GM19351 (cell line): ENCODE measurements around the gene S1PR3.

Experiments used
- ATAC-seq: cut with Tn5 transposase; IDR thresholded peaks from one replicate; pipeline ENCODE4 v1.9.1; 2021; ENCODE audit warnings: mild to moderate bottlenecking, moderate library complexity; ENCODE audit not compliant: unreplicated experiment

Gene S1PR3

DNA sequence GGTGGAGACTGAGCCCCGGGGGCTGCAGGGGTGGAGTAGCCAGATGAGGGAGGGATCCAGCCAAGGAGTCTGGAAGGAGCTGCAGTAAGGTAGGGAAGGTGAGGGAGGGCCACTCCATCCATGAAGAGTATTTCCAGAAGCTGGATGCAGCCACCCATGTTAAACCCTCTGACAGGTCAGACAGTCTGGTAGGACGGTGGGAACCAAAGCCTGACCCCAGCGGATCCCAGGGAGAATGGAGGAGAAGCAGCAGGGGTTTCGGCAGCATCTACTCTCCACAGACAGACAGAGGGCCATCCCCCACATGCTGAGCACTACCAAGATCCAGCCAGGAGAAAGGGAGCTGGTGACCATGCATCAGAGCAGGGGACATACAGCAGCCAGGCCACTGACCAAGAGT is 22.5 kb upstream of the S1PR3 start:
- no peak for ATAC-seq

DNA sequence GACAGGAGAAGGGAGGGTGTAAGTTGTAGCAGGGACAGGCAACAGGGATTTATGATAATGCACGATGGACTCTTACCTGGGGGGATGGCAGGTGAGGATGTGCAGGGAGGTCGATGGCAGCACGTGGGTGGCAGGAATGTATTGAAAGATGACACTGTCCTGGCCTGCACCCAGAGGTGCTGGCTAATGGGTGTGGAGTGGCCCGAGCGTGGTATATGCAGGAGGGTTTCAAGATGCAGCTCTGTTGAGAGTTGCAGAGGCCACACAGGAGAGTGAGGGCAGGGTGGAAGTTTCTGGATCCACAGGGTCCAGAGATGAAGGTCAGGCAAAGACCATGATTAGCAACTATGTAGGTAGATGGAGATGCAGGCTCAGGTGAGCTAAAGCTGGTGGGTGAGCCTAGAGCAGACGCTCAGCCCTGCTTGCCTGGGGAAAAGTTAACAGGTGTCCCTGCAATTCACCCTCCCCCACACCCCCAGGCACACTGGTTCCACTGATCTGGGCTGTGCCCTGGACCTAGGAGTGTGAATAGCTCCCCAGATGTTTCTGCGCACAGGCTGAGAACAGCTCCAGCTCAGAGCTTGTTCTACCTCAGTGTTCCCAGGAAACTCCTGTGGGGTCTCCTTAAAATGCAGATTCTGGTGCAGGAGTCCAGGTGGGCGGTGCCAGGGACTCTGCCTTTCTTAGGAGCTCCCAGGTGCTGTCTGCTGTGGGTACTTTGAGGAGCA is 21.5 kb upstream of the S1PR3 start:
- ATAC-seq, result no peak

DNA sequence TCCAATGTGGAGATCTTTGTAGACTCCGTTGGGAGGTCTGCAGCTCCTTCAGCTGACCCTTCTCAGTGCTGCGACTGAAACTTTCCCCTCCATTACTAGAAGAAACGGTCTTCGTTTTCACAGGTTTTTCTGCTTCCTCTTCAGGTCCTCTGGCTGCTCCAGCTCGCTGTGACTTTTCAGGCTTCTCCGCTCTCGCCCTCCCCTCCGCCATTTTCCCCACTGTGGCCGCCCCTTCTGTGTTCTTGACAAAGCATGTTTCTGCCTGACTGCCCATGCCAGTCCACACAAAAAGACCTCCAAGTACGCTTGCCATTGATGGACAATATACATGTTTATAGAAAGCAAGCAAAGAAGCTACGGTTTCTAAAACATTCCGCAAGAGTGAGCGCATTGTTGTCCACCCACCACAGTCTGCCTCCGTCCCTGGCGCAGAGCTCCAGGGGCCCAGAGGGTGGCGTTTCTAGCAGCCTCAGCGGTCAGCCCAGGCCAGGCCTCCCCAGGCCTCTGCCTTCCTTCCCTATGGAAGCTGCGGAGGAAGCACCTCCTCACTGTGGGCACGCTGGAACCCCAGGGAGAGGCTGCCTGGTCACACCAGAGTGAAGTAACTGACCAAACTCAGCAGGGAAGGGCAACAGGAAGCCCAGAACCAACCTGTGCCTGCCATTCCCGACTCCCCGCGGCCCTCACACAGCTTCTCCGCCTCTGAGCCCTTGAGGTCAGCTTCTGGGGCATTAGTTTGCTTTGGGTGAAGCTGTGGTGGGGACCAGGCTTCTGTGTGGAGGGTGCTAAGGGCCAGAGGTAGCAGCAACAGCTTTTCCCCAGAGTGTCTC is 19.9 kb upstream of the S1PR3 start:
- ATAC-seq, result no peak

DNA sequence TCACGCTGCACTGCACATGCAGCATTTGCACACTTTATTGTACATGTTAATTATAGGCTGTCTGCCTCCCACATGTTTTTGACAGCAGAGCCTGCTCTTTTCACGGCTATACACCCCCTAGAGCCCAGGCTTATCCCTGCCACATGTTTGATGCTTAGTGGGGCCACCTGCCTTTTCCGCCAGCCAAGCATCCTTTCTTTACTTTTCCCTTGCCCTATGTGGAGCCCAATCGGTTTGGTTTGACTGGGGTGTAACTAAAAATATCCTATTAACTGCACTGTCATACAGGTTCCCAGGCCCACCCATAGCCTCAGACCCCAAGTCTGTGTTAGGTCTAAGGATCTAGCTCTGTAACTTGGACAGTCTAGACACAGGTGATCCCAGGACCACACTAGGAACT is 18.9 kb upstream of the S1PR3 start:
- no peak for ATAC-seq

DNA sequence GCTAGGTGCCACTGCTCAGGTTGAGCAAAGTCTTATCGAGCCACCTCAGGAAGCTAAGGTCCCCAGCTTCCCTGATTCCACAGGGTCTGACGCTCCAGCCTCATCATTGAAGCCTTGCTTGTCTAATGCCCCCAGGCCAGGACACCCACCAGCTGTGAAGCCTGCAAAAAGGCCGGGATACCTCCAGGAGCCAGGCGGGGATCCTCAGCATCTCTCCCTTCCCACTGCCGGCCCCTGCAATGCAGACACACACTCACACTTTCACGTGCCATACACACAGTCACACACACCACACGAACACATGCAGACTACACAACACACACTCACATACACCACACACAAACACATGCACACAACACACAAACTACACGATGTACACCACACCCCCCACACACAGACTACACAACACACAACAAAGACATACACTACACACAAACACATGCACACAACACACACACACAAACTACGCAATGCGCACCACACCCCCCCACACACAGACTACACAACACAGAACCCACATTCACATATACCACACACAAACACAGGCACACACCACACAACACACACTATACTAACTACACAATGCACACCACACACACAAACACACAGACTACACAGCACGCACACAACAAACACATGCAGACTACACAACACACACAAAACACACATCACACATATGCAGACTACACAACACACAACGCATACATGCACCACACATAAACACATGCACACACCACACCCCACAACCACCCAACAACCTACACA is 17.8 kb upstream of the S1PR3 start:
- no peak for ATAC-seq

DNA sequence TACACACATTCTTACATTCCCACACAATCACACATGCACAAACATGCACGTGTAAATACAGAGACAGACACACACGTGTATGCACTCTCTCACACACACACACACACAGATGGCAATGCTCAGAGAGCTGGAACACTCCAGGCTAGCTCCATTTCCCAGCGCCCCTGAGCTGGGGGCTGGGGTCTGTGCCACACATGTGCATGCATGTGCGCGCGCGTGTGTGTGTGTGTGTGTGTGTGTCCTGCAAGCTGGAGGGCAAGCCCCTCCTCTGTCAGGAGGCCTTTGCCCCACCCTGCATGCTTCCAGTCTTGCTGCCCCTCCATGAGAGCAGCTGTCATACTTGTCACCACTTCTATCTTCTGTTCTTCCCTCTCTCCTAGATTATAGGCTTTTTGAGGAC is 16.6 kb upstream of the S1PR3 start:
- ATAC-seq, result no peak

DNA sequence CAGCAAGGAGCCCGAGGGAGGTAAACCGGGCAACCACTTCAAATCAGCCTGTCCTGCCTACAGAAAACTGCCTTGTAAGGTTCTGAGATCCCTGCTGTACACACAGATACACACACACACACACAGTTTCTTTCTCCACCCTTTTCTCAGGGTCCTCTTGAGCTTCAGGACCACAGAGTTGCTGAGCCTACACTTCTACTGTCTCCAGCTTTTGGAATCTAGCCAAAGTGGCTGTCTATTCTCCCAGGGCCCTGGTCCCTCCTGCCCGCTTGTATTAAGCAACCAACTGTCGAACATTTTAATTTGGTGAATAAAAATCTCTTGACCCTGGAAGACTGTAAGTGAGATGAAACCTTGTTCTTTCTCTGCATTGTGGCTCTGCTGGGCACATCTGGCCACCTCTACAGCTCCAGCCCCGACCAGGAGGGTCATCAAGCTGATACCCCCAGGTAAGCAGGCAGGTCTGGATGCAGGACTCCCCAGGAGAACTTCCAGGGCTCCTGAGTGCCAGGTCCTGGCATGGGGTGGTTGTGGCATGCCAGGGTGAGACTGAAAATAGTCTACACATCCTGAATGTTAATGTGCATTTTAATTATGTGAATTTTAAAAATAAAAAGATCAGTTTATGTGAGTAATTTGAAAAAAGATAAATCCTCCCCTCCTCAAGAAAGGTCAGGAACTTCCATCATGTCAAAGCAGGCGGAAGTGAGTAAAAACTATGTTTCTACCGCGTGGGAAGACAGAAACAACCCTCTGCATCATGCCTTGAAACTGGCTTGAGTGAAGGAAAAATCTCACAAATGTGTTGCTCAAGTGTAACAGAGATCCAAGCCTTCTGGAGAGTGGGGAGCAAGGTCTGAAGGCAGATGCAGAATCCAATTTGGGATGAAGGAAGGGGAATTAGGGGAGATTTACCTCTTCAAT is 15.0 kb upstream of the S1PR3 start:
- no peak for ATAC-seq

DNA sequence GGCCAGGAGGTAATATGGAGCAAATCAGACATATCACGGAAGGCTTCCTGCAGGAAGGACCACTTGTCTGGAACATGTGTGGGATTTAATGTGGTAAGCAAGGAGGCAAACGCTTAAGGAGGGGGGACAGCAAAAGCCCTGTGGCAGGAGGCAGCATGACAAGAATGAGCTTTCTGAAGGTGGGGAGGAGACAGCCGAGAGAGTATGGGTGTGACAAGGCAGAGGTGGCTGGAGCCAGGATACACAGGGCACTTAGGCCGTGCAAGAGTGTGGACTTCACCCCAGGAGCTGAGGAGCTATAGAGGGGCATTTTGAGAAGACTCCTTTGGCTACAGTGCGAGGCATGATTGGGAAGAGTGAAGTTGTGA is 14.4 kb upstream of the S1PR3 start:
- no peak for ATAC-seq

DNA sequence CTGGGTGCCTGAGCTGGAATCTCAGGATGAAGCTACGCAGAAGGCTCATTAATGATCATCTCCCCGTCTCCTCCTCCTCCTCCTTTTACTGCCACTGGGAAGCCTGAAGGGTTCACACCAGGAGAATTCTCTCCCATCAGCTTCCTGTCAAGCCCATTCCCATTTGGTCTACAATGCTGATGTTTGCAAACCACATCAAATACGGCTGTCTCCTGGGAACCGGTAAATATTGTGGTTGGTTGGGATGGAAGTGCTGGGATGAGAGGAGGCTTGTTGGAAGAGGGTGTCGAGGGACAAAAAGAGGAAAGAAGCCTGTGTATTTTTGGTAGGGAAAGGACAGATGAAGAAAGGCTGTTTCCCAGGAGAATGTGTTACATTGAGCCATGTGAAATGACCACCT is 13.2 kb upstream of the S1PR3 start:
- no peak for ATAC-seq

DNA sequence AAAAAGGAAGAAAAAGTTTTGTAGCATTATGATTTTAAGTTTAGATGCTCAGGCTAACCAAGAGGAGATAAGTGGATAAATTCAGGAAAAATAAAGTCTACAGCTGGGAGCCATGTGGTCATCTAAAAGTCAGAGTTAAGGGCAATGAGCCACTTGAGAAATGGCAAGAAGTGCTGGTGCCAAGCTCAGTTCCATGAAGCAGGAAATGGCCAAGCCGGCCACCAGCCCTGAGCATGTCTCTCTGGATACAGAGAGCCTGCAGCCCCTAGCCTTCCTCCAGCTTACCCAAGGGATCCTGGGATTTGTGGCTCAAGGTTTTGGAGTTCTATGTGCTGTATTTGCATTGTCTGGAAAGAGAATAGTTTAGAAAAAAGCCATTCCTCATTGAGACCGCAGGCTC is 12.2 kb upstream of the S1PR3 start:
- ATAC-seq, result no peak

DNA sequence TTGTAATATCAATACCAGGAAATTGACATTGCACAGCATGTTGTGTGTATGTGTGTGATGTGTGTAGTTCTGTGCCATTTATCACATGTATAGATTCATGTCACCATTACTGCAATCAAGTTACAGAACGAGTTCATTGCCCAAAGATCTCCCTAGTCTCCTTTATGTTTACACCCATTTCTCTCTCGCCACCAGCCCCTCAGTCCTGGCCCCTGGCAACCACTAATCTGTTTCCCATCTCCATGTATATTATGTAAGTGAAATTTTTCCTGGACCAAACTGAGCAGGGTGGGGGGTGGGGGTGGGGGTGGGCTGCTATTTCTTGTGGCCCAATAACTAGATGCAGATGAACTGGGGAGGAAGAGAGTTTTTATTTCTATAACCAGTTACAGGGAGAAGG is 11.5 kb upstream of the S1PR3 start:
- ATAC-seq, result no peak

DNA sequence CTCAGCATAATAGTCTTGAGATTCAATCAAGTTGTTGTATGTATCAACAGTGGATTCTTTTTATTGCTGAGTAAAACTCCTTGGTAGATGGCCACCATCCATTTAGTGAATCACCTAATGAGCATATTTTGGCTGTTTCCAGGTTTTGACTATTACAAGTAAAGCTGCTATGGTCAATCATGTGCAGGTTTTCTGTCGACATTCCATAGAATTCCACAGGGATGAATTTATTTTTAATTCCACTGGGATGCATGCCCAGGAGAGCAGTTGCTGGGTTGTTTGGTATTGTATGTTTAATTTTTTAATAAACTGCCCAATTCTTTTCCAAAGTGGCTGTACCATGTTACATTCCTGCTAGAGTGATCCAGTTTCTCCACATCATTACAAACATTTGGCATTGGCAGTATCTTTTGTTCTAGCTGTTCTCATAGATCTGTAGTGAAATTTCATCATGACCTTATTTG is 10.5 kb upstream of the S1PR3 start:
- no peak for ATAC-seq

DNA sequence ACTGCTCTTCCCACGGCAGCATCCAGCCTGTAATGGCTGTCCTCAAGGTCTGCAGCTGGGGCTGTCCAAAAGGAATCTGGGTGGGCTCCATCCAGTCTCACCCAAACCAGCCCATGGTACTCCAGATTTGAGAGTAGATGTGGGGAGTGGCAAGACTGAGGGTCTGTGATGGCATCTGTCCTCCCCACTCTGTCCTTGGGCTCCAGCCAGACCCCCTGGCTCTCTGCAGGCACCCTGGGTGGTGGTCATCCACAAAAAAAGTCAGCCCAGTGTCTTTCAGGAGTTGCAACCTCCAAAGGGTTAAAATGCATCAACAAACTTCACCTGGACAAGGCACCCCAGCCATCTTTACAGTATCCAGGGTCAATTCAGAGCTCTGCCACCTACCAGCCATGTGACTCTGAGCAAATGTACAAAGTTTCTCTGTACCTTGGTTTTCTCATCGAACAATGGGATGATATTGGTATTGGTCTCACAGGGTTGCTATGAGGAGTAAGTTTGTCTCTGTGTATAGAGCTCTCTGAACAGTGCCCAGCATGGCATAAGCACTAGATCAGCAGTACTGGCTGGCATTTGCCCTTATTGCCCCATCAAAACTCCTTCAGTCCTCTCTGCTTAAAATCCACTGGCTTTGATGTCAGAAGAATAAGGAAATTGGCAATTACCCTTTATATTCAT is 7.3 kb upstream of the S1PR3 start:
- ATAC-seq, result no peak

DNA sequence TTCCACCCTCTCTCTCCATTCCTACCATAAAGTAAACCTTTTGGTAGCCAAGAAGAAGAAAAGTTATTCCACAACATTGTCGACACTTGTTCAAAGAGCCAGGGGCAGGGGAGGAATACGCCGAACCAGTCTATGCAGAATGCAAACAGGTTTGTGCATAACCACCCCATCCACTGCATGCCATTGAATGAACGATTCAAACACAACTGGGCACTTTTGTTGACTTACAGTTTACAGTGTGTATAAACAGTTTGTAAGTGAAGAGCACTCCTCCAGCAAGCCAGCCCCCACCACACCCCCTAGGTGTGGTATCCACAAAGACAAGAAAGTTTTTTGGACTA is 6.8 kb upstream of the S1PR3 start:
- ATAC-seq, result no peak

DNA sequence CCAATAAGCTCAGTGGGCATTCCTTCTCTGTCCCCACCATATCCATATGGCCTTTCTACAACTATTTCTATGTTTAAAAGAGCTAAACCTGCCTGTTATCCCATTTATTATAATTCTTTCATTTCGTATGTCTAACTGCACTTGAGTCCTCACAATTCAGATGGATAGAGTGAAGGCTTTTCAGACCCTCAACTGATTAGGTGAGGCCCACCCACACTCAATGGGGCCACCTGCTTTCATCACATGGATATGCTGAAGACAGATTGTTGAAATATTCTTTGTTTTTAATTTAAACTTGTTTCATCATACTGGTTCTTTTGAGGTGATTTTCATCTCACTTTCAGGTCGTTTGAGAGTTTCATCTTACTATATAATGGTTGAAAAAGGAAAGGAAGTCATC is 5.7 kb upstream of the S1PR3 start:
- ATAC-seq, result no peak

DNA sequence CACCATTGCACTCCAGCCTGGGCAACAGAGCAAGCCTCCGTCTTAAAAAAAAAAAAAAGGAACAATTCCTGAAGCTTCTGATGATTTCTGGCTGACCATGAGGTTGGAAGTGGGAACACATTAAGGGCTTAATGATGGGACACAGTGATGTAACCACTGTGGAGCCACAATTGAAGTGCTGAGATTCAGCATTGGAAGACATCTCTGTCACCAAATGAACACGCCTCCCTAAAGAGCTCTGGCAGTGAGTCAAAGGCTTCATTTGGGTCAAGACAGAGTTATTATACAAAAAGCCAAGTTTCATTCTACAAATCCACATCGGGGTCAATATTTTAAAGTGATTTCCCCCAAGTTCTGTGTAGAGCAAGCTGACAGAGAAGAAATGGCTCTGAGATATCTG is 4.5 kb upstream of the S1PR3 start:
- ATAC-seq, result no peak

DNA sequence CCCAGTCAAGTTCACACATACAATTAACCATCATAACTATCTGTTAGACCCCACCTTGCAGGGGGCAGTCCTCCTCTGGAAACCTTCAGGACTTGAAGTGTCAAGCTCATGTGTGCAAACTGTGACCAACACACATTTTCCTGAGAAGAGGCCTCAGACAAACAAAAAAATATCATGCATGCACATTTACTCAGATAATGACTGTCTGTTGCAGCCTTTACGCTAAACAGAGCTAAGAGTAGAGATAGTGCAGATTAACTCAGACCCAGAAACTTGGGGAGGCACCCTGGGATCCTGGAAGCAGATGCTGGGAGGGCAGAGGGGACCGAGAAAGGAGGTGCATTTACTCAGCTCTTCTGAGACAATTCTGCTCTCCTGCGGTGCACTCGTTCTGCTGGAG is 3.6 kb upstream of the S1PR3 start:
- ATAC-seq, result no peak

DNA sequence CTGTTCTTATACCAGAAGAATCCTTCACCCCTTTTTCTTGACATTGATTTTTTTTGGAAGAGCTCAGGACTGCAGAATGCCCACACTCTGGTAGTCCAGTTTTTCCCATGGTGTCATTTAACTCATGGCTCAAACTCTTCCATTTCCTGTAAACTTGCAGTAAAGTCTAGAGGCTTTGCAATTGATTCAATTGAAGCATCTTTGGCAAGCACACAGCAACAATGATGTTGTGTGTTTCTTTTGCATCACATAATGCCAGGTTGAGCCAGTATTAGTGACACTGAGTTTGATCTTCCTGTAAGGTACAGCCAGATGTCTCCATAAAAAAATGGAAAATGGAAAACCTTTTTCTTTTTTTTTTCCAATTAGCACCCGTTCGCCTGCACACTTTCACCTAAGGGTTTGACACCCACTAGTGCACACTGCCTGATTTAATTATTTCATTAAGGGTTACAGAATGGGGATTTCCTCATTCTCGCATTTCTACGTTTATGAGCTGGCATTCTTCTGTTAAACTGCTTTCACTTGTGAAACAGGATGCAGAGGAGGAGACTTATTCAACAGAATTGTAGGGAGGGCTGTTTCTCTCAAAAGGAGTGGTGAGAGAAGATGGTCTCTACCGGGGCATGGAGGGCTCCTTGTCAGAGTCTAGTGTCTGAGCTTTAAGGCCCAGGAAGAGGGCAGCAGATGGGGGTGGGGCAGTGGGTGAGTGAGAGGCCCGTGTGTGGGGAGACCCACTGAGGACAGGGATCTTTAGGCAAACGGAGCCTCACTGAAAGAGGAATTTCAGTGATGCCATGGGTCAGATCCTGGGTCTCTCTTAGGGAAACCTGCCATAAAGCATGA is 2.2 kb upstream of the S1PR3 start:
- peak; percentile 56 for ATAC-seq

DNA sequence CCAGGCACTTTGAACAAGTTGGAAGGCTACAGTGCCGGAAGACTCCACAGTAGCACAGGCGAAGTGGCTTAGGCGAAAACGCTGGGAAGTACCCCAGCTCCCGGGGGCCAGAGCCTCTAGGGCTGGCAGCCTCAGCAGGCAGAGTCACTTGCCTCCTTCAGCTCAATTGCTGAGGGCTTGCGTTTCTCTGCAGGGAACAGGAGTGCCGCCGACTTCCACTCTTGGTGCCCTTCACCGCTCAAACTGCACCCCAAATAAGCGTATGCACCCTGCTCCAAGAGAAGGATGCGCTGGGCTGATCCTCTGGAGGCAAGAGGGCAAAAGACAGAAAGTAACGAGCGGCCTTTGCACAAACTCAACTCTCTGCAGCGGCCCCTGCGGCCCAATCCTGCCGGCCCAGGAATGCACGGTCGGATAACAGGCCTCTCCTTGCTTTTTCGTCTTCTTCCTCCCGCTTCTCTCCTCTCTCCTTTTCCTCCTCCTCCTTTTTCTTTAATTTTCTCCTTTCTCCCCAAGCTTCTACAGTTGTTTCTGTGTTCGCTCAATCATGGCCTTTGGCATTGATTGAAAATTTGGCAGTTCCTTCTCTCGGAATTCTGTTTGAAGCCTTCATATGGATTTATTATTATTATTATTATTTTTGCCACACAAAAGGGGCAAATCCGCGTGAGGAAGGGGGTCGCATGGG is 1.1 kb upstream of the S1PR3 start:
- no peak for ATAC-seq
